Subcutaneous preadipocyte (primary cell): ENCODE data around the gene ZNF287. TPM values are rescaled to one million over a fixed set of nuclear protein-coding genes. Genes with fewer than 3 reads are reported as not detected.

Experiments used
- total RNA-seq: library from RNA; depleted of rRNA; stranded (reverse); fragments of >200 nt; gene quantifications from 2 replicates; pipeline ENCODE4 v1.2.3, GENCODE V29; 2012

Gene ZNF287
- 4.8 and 5.9 TPM in 2 replicates for total RNA-seq

DNA sequence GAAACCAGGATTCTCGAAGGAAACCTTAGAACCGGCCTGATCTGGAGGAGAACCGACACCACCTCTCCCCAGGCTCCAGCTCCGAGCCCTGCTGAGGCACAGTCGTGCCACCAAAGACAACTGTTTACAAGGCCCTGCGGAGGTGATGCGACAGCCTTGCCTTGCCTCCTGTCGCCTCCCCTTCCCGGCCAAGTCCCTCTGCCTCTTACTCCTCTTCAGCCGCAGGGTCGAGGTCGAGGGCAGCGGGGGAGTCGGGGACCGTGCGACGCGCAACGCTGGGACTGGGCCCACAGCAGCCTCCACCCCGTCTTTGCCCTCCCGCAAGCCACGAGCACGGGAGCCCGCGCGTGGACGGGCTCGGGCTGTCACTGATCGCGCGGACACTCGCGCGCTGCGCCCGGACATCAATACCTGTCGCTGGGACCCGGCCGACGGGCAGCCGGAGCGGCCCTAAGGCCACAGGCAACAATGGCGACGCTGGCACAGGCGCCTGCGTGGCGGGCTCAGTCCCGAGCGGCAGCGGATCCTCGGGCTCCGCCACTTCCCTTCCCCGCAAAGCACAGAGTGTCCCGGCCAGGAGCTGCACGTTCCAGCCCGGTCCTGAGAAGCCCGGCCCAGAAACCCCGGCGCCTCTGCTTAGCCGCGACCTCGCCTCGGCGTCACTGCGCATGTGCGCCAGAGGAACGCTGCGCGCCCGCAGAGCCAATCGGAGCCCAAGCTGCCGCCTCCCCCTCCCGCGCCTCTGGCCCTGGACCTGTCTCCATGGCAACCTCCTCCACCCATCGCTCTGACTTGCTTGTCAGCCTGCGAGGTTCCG, at the start of gene ZNF287:
ZNF287 (minus strand) TSS at position 664 of the 817 bp plus-strand sequence. CDS start 1,473 bp downstream, outside the sequence.

Other genes with a start within 250 kb of the ZNF287 start
- gene CENPV, start 215.7 kb downstream of the ZNF287 start, total RNA-seq, result 10.3 and 28.9 TPM in 2 replicates
- 1,197 and 1,644 TPM in 2 replicates for gene UBB, start 188.1 kb downstream of the ZNF287 start, total RNA-seq
- gene TRPV2, start 153.6 kb downstream of the ZNF287 start, total RNA-seq, result 76.2 and 95.5 TPM in 2 replicates
- 1.1 and 1.4 TPM in 2 replicates for gene LRRC75A, start 77.0 kb downstream of the ZNF287 start, total RNA-seq
- 2.7 and 3.3 TPM in 2 replicates for gene ZNF624, start 84.6 kb upstream of the ZNF287 start, total RNA-seq
- gene CCDC144A, start 121.0 kb upstream of the ZNF287 start, total RNA-seq, result 0.59 and 2.2 TPM in 2 replicates